SK-N-SH (cell line): Measurements from ENCODE around the gene GCH1. TPM values are rescaled to one million over a fixed set of nuclear protein-coding genes. Genes with fewer than 3 reads are reported as not detected.
A peak's percentile ranks its signal among the peaks of the same experiment; 100 is the strongest.

ENCODE experiments used
- CTCF ChIA-PET: fragments of 300-600, 350-600 bp; formaldehyde crosslinking; extraction: SDS; loops from one replicate; lab custom pipeline; 2021; lab: Yijun Ruan, JAX
- POLR2A ChIA-PET: fragments of 350-600 bp; sonication (Branson Sonifier 250); formaldehyde crosslinking; extraction: SDS; loops from one replicate; lab custom pipeline; 2020; ENCODE audit warnings: antibody characterized with exemption, inconsistent platforms; lab: Yijun Ruan, JAX
- DNase-seq: peaks from one replicate; pipeline ENCODE4 v3.0.0; 2012
- H2AFZ ChIP-seq: fragments of 200-600 bp; sonication (generic); 2 replicates; pipeline ENCODE4 v1.8.1; 2016; ENCODE audit warnings: antibody characterized with exemption, mild to moderate bottlenecking, low read depth
- H3F3A ChIP-seq: fragments of 200-600 bp; sonication (generic); replicated peaks from 2 replicates; pipeline ENCODE3; 2016; ENCODE audit warnings: antibody characterized with exemption, mild to moderate bottlenecking; ENCODE audit not compliant: insufficient read depth
- H3K27ac ChIP-seq, 2 experiments: fragments of 200-500 bp in 1 of 2; fragments of 200-600 bp in 1 of 2; sonication (Bioruptor generic) in 1 of 2; sonication (generic), shearing (Covaris generic) in 1 of 2; 2 replicates each; pipeline versions ENCODE4 v1.5.1 to v1.6.1; 2014 to 2016; ENCODE audit warnings: low read depth in 2 of 2, inconsistent platforms in 1 of 2, low read length in 1 of 2, mild to moderate bottlenecking in 1 of 2, mixed read lengths in 1 of 2
- H3K27me3 ChIP-seq: fragments of 200-600 bp; sonication (generic), shearing (Covaris generic); 2 replicates; pipeline ENCODE4 v1.6.1; 2016; ENCODE audit warnings: mixed run types; ENCODE audit not compliant: insufficient read depth
- H3K36me3 ChIP-seq, 2 experiments: fragments of 200-500 bp in 1 of 2; fragments of 200-600 bp in 1 of 2; sonication (Bioruptor generic) in 1 of 2; sonication (generic) in 1 of 2; replicated peaks in 1 of 2; 2 replicates each; pipeline versions ENCODE3 to v1.5.1; 2014 to 2016; ENCODE audit warnings: low read length in 1 of 2, mild to moderate bottlenecking in 1 of 2; ENCODE audit not compliant: insufficient read depth in 2 of 2, control insufficient read depth in 1 of 2
- H3K4me1 ChIP-seq, 2 experiments: fragments of 200-500 bp in 1 of 2; fragments of 200-600 bp in 1 of 2; sonication (Bioruptor generic) in 1 of 2; sonication (generic), shearing (Covaris generic) in 1 of 2; 2 replicates each; pipeline versions ENCODE4 v1.5.1 to v1.6.1; 2014 to 2016; ENCODE audit warnings: low read depth in 1 of 2, low read length in 1 of 2, mixed run types in 1 of 2; ENCODE audit not compliant: insufficient read depth in 2 of 2, control insufficient read depth in 1 of 2
- H3K4me2 ChIP-seq: fragments of 200-600 bp; sonication (generic), shearing (Covaris generic); 2 replicates; pipeline ENCODE4 v1.6.1; 2017; ENCODE audit warnings: mixed run types
- H3K4me3 ChIP-seq, 2 experiments: fragments of 200-500 bp in 1 of 2; fragments of 200-600 bp in 1 of 2; sonication (Bioruptor generic) in 1 of 2; sonication (generic), shearing (Covaris generic) in 1 of 2; 2 replicates each; pipeline versions ENCODE4 v1.5.1 to v1.8.1; 2014 to 2016; ENCODE audit warnings: low read depth in 2 of 2, inconsistent platforms in 1 of 2, low read length in 1 of 2, mild to moderate bottlenecking in 1 of 2, mixed read lengths in 1 of 2, moderate library complexity in 1 of 2
- H3K79me2 ChIP-seq: fragments of 200-600 bp; sonication (generic); 2 replicates; pipeline ENCODE4 v1.8.1; 2017; ENCODE audit warnings: mild to moderate bottlenecking; ENCODE audit not compliant: insufficient read depth
- H3K9ac ChIP-seq: fragments of 200-600 bp; sonication (generic); 2 replicates; pipeline ENCODE4 v1.6.1; 2017; ENCODE audit warnings: mixed run types
- H3K9me2 ChIP-seq: fragments of 200-600 bp; sonication (generic); 2 replicates; pipeline ENCODE4 v1.6.1; 2017; ENCODE audit warnings: mixed run types
- H3K9me3 ChIP-seq: fragments of 200-600 bp; sonication (generic); 2 replicates; pipeline ENCODE4 v1.6.1; 2017; ENCODE audit warnings: mixed run types, mild to moderate bottlenecking, moderate library complexity
- H4K20me1 ChIP-seq: fragments of 200-600 bp; sonication (generic); 2 replicates; pipeline ENCODE4 v1.6.1; 2017; ENCODE audit warnings: mild to moderate bottlenecking, mixed run types; ENCODE audit not compliant: insufficient read depth
- CTCF ChIP-seq: fragments of 200-600 bp; sonication (generic); IDR thresholded peaks from 2 replicates; pipeline ENCODE4 v1.6.1; 2017; ENCODE audit warnings: antibody characterized with exemption, mild to moderate bottlenecking, moderate library complexity
- ELF1 ChIP-seq: IDR thresholded peaks from 2 replicates; pipeline ENCODE4 v1.4.0; 2012
- FOXJ3 ChIP-seq: sonication (generic); formaldehyde crosslinking; IDR thresholded peaks from 2 replicates; pipeline ENCODE4 v1.5.1; 2020; ENCODE audit warnings: mild to moderate bottlenecking, missing genetic modification reagents
- GATA2 ChIP-seq: sonication (generic); formaldehyde crosslinking; IDR thresholded peaks from 2 replicates; pipeline ENCODE4 v1.5.0; 2020; ENCODE audit warnings: mild to moderate bottlenecking, missing genetic modification reagents
- MXI1 ChIP-seq: IDR thresholded peaks from 2 replicates; pipeline ENCODE4 v1.6.1; 2012; ENCODE audit warnings: mild to moderate bottlenecking, low read depth, low read length, improper control_type of control experiment
- PBX3 ChIP-seq: IDR thresholded peaks from 2 replicates; pipeline ENCODE4; 2012
- POLR2AphosphoS5 ChIP-seq: IDR thresholded peaks from 2 replicates; pipeline ENCODE4 v1.6.1; 2012; ENCODE audit warnings: low read depth, low read length
- RAD21 ChIP-seq: IDR thresholded peaks from 2 replicates; pipeline ENCODE4 v1.6.1; 2012; ENCODE audit warnings: mild to moderate bottlenecking, low read length
- REST ChIP-seq: IDR thresholded peaks from 2 replicates; pipeline ENCODE4 v1.6.1; 2012; ENCODE audit warnings: mild to moderate bottlenecking, low read depth, low read length, moderate library complexity
- RFX5 ChIP-seq: IDR thresholded peaks from 2 replicates; pipeline ENCODE4 v1.6.1; 2012; ENCODE audit warnings: mild to moderate bottlenecking, improper control_type of control experiment, low read length
- WGBS: methylation state at CpG from one replicate; pipeline ENCODE4 v1.1.6; 2017; ENCODE audit warnings: low lambda C conversion rate; 5-methylcytosine and 5-hydroxymethylcytosine counted together
- polyA plus RNA-seq, 3 experiments: library from polyadenylated mRNA; depleted of rRNA; stranded (reverse); fragments of >200 nt; gene quantifications; 2 replicates each; pipeline ENCODE4 v1.2.3, GENCODE V29; 2012
- TF ChIP-seq, protein P1 (sequence below): IDR thresholded peaks from 2 replicates; pipeline ENCODE4 v1.4.0; 2012; ENCODE audit warnings: low read depth, borderline replicate concordance
- TF ChIP-seq, protein P2 (sequence below): IDR thresholded peaks from 2 replicates; pipeline ENCODE4 v1.4.0; 2012; ENCODE audit warnings: low read depth

Gene GCH1
- polyA plus RNA-seq (2012; rRNA removed), result 2.2 and 4.7 TPM in 2 replicates
- 4.7 and 6.0 TPM in 2 replicates for polyA plus RNA-seq (2012; cell fraction: cytosol; rRNA removed)
- polyA plus RNA-seq (2012; cell fraction: nucleus; rRNA removed), result 2.1 and 2.9 TPM in 2 replicates

GRCh38 chr14:54902521-54903420 is at the start of gene GCH1:
TSS of gene GCH1 (minus strand) at chr14:54902826. CDS start at chr14:54902663, 163 bp downstream.
- 9% methylated on average over 14 of the region's 83 CpGs for whole genome bisulfite sequencing
- peaks cover 4 to 5% of the 10 kb centered on the region in 2 experiments; a peak in 1 of 4 replicates for H3K4me1 ChIP-seq
- no peaks in the 10 kb centered on the region for H3K79me2 ChIP-seq
- peak within 1 kb of the TSS; percentile 99 for H3K4me2 ChIP-seq
- H3K36me3 ChIP-seq, result no peaks in the 10 kb centered on the region
- H2AFZ ChIP-seq, result peak within 1 kb of the TSS; percentile 97
- H3F3A ChIP-seq, result no peaks in the 10 kb centered on the region
- no peak for TF ChIP-seq PBX3
- peak; percentile 41 for TF ChIP-seq RAD21
- peak; percentile 66 for TF ChIP-seq CTCF
- TF ChIP-seq MXI1, result 0 out of 2 replicates have a peak, but pooled peaks have one; percentile 15
- TF ChIP-seq, protein P1, sequence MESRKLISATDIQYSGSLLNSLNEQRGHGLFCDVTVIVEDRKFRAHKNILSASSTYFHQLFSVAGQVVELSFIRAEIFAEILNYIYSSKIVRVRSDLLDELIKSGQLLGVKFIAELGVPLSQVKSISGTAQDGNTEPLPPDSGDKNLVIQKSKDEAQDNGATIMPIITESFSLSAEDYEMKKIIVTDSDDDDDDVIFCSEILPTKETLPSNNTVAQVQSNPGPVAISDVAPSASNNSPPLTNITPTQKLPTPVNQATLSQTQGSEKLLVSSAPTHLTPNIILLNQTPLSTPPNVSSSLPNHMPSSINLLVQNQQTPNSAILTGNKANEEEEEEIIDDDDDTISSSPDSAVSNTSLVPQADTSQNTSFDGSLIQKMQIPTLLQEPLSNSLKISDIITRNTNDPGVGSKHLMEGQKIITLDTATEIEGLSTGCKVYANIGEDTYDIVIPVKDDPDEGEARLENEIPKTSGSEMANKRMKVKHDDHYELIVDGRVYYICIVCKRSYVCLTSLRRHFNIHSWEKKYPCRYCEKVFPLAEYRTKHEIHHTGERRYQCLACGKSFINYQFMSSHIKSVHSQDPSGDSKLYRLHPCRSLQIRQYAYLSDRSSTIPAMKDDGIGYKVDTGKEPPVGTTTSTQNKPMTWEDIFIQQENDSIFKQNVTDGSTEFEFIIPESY, result no peak
- peak; percentile 85 for TF ChIP-seq POLR2AphosphoS5
- peak; percentile 61 for TF ChIP-seq RFX5
- TF ChIP-seq GATA2 (CRISPR knock-in tag), result 0 out of 2 replicates have a peak, but pooled peaks have one; percentile 7
- no peak for TF ChIP-seq ELF1
- TF ChIP-seq REST, result no peak
- TF ChIP-seq FOXJ3 (CRISPR knock-in tag), result 0 out of 2 replicates have a peak, but pooled peaks have one; percentile 48
- TF ChIP-seq, protein P2, sequence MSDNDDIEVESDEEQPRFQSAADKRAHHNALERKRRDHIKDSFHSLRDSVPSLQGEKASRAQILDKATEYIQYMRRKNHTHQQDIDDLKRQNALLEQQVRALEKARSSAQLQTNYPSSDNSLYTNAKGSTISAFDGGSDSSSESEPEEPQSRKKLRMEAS, result no peak
- CTCF ChIA-PET, result interaction anchor here (0.6 to 5.4 kb wide), 27 partner anchors 9 to 339 kb away, joined by 3 to 54 read pairs (median 4); partner anchors contain the start of gene MAPK1IP1L
- H4K20me1 ChIP-seq, result no peaks in the 10 kb centered on the region
- H3K9ac ChIP-seq, result peak within 1 kb of the TSS; percentile 57; the same call in 1 of the 2 replicates
- no peaks in the 10 kb centered on the region for H3K9me3 ChIP-seq
- peak within 1 kb of the TSS; percentile 11 to 83; a peak in 3 of 4 replicates for H3K27ac ChIP-seq
- H3K4me3 ChIP-seq, result peak within 1 kb of the TSS; percentile 80 to 82
- DNase-seq, result peak; percentile 96
- no peaks in the 10 kb centered on the region for H3K9me2 ChIP-seq
- no peaks in the 10 kb centered on the region for H3K27me3 ChIP-seq
- POLR2A ChIA-PET, result interaction anchor here (0.6 to 1.9 kb wide), 15 partner anchors 10 to 145 kb away, joined by 3 to 16 read pairs (median 4); no protein-coding TSS in a partner anchor
